Dermis blood vessel endothelial cell (primary cell): ENCODE data around the gene MTFR1L. TPM values are rescaled to one million over a fixed set of nuclear protein-coding genes. Genes with fewer than 3 reads are reported as not detected.

ENCODE experiments used
- total RNA-seq: library from RNA; depleted of rRNA; stranded (reverse); fragments of >200 nt; gene quantifications from 2 replicates; pipeline ENCODE4 v1.2.3, GENCODE V29; 2014

The MTFR1L gene
- total RNA-seq, 1 donor from 2014 or later: 27.4 TPM

Other genes starting within 250 kb of the MTFR1L start
- gene MAN1C1, start 203.2 kb upstream of the MTFR1L start, total RNA-seq: 2.5 and 3.1 TPM in 2 replicates
- gene SELENON, start 19.8 kb upstream of the MTFR1L start, total RNA-seq: 34.7 and 100 TPM in 2 replicates
- gene AUNIP, start 39.5 kb downstream of the MTFR1L start, total RNA-seq: 2.0 and 5.2 TPM in 2 replicates
- gene PAQR7, start 55.8 kb downstream of the MTFR1L start, total RNA-seq: 7.2 and 9.0 TPM in 2 replicates
- 126 and 233 TPM in 2 replicates for gene STMN1, start 86.5 kb downstream of the MTFR1L start, total RNA-seq
- 14.1 and 31.7 TPM in 2 replicates for gene PAFAH2, start 178.1 kb downstream of the MTFR1L start, total RNA-seq
- not detected in 2 replicates for gene EXTL1, start 201.8 kb downstream of the MTFR1L start, total RNA-seq
- gene SLC30A2, start 226.2 kb downstream of the MTFR1L start, total RNA-seq: not detected in 2 replicates
- gene TRIM63, start 247.7 kb downstream of the MTFR1L start, total RNA-seq: not detected in 2 replicates